OCI-LY7 (cell line): ENCODE results near the gene DROSHA. TPM values are rescaled to one million over a fixed set of nuclear protein-coding genes. Genes with fewer than 3 reads are reported as not detected.

ENCODE experiments used
- BruUV-seq: library from RNA; stranded (reverse); fragments of 400-500 nt; replicated peaks from 2 replicates; lab custom pipeline; 2021; lab: Mats Ljungman, UMichigan
- CTCF ChIA-PET: fragments of 300-600 bp; sonication (Branson Sonifier 250); formaldehyde crosslinking; loops from one replicate; lab custom pipeline; 2022; ENCODE audit warnings: antibody characterized with exemption; ENCODE audit not compliant: unreplicated experiment; lab: Charles Lee
- POLR2A ChIA-PET: fragments of 300-600 bp; sonication (Branson Sonifier 250); formaldehyde crosslinking; loops from one replicate; lab custom pipeline; 2022; ENCODE audit warnings: antibody characterized with exemption; lab: Charles Lee
- DNase-seq: peaks from one replicate; pipeline ENCODE4 v3.0.0-alpha.2; 2015; ENCODE audit warnings: low spot score
- H2AFZ ChIP-seq: fragments of 200-600 bp; sonication (generic), shearing (Covaris generic); 2 replicates; pipeline ENCODE4 v1.6.1; 2014; ENCODE audit warnings: mild to moderate bottlenecking, antibody characterized with exemption, low read length, moderate library complexity
- H3K27ac ChIP-seq: fragments of 200-600 bp; sonication (generic); 2 replicates; pipeline ENCODE4 v1.5.1; 2014; ENCODE audit warnings: mixed run types, low read depth, mild to moderate bottlenecking, moderate library complexity, low read length, inconsistent platforms; ENCODE audit not compliant: poor library complexity, severe bottlenecking
- H3K36me3 ChIP-seq: fragments of 200-600 bp; sonication (generic); 2 replicates; pipeline ENCODE4 v1.6.1; 2014; ENCODE audit warnings: mild to moderate bottlenecking, antibody characterized with exemption, low read length, moderate library complexity, mixed read lengths; ENCODE audit not compliant: insufficient read depth
- H3K4me1 ChIP-seq: fragments of 200-600 bp; sonication (generic); 2 replicates; pipeline ENCODE4 v1.5.1; 2014; ENCODE audit warnings: mild to moderate bottlenecking, low read length; ENCODE audit not compliant: insufficient read depth, poor library complexity, severe bottlenecking
- H3K4me2 ChIP-seq: fragments of 200-600 bp; sonication (generic); 2 replicates; pipeline ENCODE4 v1.6.1; 2014; ENCODE audit warnings: mild to moderate bottlenecking, low read length
- H3K4me3 ChIP-seq: fragments of 200-600 bp; sonication (generic); 2 replicates; pipeline ENCODE4 v1.5.1; 2014; ENCODE audit warnings: mild to moderate bottlenecking, low read depth, low read length; ENCODE audit not compliant: poor library complexity, severe bottlenecking
- H3K79me2 ChIP-seq: fragments of 200-600 bp; sonication (generic); 2 replicates; pipeline ENCODE4 v1.6.1; 2016; ENCODE audit warnings: low read depth, mild to moderate bottlenecking, low read length, moderate library complexity, mixed read lengths; ENCODE audit not compliant: insufficient read depth
- H3K9me2 ChIP-seq: fragments of 200-600 bp; sonication (generic); 2 replicates; pipeline ENCODE4 v1.6.1; 2016; ENCODE audit warnings: mild to moderate bottlenecking, low read length, mixed read lengths; ENCODE audit not compliant: insufficient read depth
- H3K9me3 ChIP-seq: fragments of 200-600 bp; sonication (generic); 2 replicates; pipeline ENCODE4 v1.6.1; 2014; ENCODE audit warnings: mild to moderate bottlenecking, mixed run types, low read length, mixed read lengths
- H4K20me1 ChIP-seq: fragments of 200-600 bp; sonication (generic); 2 replicates; pipeline ENCODE4 v1.6.1; 2014; ENCODE audit warnings: mild to moderate bottlenecking, antibody characterized with exemption, low read length, moderate library complexity, mixed read lengths; ENCODE audit not compliant: insufficient read depth
- EZH2phosphoT487 ChIP-seq: fragments of 200-600 bp; sonication (generic); IDR thresholded peaks from 2 replicates; pipeline ENCODE4 v1.6.1; 2018; ENCODE audit warnings: low read depth, borderline replicate concordance, mild to moderate bottlenecking, mixed run types, antibody characterized with exemption, low read length, moderate library complexity, mixed read lengths
- intact Hi-C: fragments of 100-400 bp; cut with micrococcal nuclease; formaldehyde crosslinking; loops from one replicate; pipeline ENCODE4 v1.10.0; 2022; ENCODE audit not compliant: unreplicated experiment
- total RNA-seq, 2 experiments: library from RNA; depleted of rRNA in 1 of 2; stranded (reverse); fragments of >200 nt in 1 of 2; shearing (Covaris generic) in 1 of 2; gene quantifications; 2 replicates each; pipeline ENCODE4 v1.2.3, GENCODE V29; 2014 to 2022
- TF ChIP-seq, protein P1 (sequence below): fragments of 200-600 bp; sonication (generic); conservative IDR thresholded peaks from 2 replicates; pipeline ENCODE4 v1.5.1; 2014; ENCODE audit warnings: mild to moderate bottlenecking, antibody characterized with exemption, low read length, moderate library complexity, mixed read lengths

Gene DROSHA
- total RNA-seq, 2 experiments from 2014 or later = 56.3 to 92.8 TPM

DNA sequence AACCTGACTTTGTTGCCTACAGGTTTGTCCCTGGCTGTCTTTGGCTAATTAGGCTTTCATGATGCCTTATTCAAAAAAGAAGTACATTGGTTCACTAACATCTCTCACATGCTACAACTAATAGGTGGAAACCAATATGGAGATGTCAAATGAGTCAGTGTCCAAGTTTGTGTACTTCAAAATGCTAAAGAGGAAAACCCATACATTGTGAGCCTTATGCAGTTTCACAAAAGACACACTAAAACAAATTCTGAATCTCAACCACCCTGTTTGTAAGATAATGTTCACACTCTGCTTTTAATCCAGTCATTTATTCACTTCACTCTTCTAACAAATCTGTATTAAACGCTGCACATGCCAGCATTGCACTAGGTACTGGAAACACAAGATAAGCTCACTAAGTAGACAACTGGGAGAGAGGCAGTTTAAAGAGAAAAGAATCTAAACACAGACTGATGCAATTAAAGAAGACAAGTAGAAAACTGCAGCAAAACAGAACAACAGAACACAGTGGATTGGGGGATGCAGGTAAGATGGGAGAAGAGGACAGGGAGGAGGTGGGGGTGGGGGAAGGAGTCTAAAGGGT, 104.1 kb downstream of the DROSHA start:
- no peak for TF ChIP-seq EZH2phosphoT487
- TF ChIP-seq, protein P1, sequence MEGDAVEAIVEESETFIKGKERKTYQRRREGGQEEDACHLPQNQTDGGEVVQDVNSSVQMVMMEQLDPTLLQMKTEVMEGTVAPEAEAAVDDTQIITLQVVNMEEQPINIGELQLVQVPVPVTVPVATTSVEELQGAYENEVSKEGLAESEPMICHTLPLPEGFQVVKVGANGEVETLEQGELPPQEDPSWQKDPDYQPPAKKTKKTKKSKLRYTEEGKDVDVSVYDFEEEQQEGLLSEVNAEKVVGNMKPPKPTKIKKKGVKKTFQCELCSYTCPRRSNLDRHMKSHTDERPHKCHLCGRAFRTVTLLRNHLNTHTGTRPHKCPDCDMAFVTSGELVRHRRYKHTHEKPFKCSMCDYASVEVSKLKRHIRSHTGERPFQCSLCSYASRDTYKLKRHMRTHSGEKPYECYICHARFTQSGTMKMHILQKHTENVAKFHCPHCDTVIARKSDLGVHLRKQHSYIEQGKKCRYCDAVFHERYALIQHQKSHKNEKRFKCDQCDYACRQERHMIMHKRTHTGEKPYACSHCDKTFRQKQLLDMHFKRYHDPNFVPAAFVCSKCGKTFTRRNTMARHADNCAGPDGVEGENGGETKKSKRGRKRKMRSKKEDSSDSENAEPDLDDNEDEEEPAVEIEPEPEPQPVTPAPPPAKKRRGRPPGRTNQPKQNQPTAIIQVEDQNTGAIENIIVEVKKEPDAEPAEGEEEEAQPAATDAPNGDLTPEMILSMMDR = no peak
- no peak overlapping the region for H3K27ac ChIP-seq
- ChIA-PET POLR2A (interaction anchor here (0.6 kb wide), 1 partner anchor 18 kb away, joined by 3 read pairs; no protein-coding TSS in a partner anchor), CTCF (no interaction called here)
- no peaks in the 10 kb centered on the region for H3K79me2 ChIP-seq
- H3K4me3 ChIP-seq = no peak overlapping the region
- no peaks in the 10 kb centered on the region for H3K9me2 ChIP-seq
- peaks cover 83% of the 10 kb centered on the region for H3K36me3 ChIP-seq
- BruUV-seq = no TSS peak
- no peak overlapping the region for H3K4me2 ChIP-seq
- H3K9me3 ChIP-seq = no peaks in the 10 kb centered on the region
- no peak overlapping the region for H2AFZ ChIP-seq
- intact Hi-C loops = no loop called here
- H4K20me1 ChIP-seq = no peaks in the 10 kb centered on the region
- H3K4me1 ChIP-seq = no peaks in the 10 kb centered on the region
- no peak for DNase-seq

DNA sequence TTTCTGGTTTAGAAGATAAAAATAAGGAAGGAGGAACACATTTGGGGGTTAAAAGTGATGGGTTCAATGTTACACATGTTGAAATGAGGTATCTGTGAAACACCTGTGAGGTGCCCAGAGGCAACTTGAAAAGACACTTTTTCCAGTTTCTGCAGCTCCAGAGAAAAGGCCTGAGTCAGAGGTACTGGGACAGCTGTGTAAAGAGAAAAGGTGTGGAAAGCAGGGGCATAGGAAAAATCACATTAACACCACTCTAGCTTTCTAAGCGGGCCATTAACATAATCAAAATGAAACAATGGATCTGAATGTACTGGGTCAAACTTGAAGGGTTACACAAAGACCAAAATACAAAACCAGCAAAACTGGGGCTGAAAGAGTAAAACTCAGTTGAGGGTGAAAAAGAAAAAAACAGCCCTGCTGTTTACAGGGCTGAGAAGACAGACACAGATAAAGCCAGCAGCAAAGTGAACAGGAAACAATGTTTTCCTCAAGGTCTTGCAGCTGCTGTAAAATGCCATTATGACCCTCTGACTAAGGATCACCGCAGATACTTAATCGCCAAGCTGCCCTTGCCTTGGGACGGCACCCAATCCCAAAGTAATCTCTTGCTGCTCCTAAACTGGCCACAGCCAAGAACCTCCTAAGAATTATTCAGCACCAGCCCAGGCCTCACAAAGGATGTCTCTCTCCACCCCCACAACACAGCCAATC, 104.7 kb downstream of the DROSHA start:
- Histone ChIP-seq H3K4me3 (no peak overlapping the region), H3K36me3 (peaks cover 82% of the 10 kb centered on the region), H3K4me1 (no peaks in the 10 kb centered on the region), H3K9me3 (no peaks in the 10 kb centered on the region), H3K9me2 (no peaks in the 10 kb centered on the region), H3K79me2 (no peaks in the 10 kb centered on the region), H3K27ac (no peak overlapping the region), H3K4me2 (no peak overlapping the region), H2AFZ (no peak overlapping the region), H4K20me1 (no peaks in the 10 kb centered on the region)
- ChIA-PET POLR2A (interaction anchor here (0.6 kb wide), 1 partner anchor 79 kb away, joined by 3 read pairs; no protein-coding TSS in a partner anchor), CTCF (no interaction called here)
- DNase-seq = no peak
- TF ChIP-seq, protein P1 = no peak
- no peak for TF ChIP-seq EZH2phosphoT487
- intact Hi-C loops = no loop called here
- no TSS peak for BruUV-seq
